K562 (cell line): ENCODE measurements around the gene ZNF791. TPM values are rescaled to one million over a fixed set of nuclear protein-coding genes. Genes with fewer than 3 reads are reported as not detected.

Experiments used
- ATAC-seq: fragments of 200-7000 bp; cut with Tn5 transposase; 3 replicates; pipeline ENCODE4 v1.9.1; 2020; ENCODE audit warnings: moderate library complexity
- BruUV-seq: library from RNA; stranded (reverse); fragments of 400-500 nt; replicated peaks from 2 replicates; lab custom pipeline; 2021; lab: Mats Ljungman, UMichigan
- CTCF ChIA-PET: fragments of 300-600 bp; formaldehyde crosslinking; extraction: SDS; loops from one replicate; lab custom pipeline; 2021; ENCODE audit warnings: low intra/inter-chr PET ratio; lab: Yijun Ruan, JAX
- POLR2A ChIA-PET: fragments of 300-600, 350-650 bp; sonication (Branson Sonifier 250); formaldehyde crosslinking; extraction: SDS; loops from one replicate; lab custom pipeline; 2021; ENCODE audit warnings: antibody characterized with exemption, inconsistent platforms; lab: Yijun Ruan, JAX
- DNase-seq, 4 experiments: peaks; one replicate each; pipeline versions ENCODE4 v3.0.0 to v3.0.0-alpha.2; 2011 to 2018; ENCODE audit warnings: low spot score in 3 of 4, mixed read lengths in 3 of 4; ENCODE audit errors: extremely low read depth in 1 of 4
- FAIRE-seq: peaks from 2 replicates; lab custom pipeline; 2011; peaks lifted over from hg19 to GRCh38; lab: Jason Lieb, UNC
- H2AFZ ChIP-seq: 2 replicates; pipeline ENCODE4 v1.6.0; 2011; ENCODE audit warnings: low read depth, low read length, control low read depth, inconsistent platforms
- H3K27ac ChIP-seq: fragments of 200-600 bp; 3 replicates; pipeline ENCODE4 v1.8.0; 2011; ENCODE audit warnings: low read depth, mild to moderate bottlenecking, control low read depth, inconsistent platforms, low read length, moderate library complexity, mixed read lengths; ENCODE audit errors: extremely low read depth
- H3K27me3 ChIP-seq, 2 experiments: fragments of 300-600 bp in 1 of 2; 2 replicates in 1 of 2; 3 replicates in 1 of 2; pipeline versions ENCODE4 v1.6.0 to v1.8.0; 2011; ENCODE audit warnings: inconsistent platforms in 2 of 2, low read length in 2 of 2, mild to moderate bottlenecking in 1 of 2, mixed read lengths in 1 of 2, moderate library complexity in 1 of 2; ENCODE audit not compliant: control insufficient read depth in 2 of 2, insufficient read depth in 2 of 2
- H3K36me3 ChIP-seq: fragments of 300-600 bp; 3 replicates; pipeline ENCODE4 v1.8.0; 2011; ENCODE audit warnings: mild to moderate bottlenecking, low read length, inconsistent platforms; ENCODE audit not compliant: control insufficient read depth, insufficient read depth
- H3K4me1 ChIP-seq, 2 experiments: fragments of 200-600 bp in 1 of 2; replicated peaks in 1 of 2; 2 replicates in 1 of 2; 3 replicates in 1 of 2; pipeline versions ENCODE4 v1.5.1 to v1.8.0; 2011; ENCODE audit warnings: inconsistent platforms in 2 of 2, low read length in 2 of 2, mild to moderate bottlenecking in 1 of 2, mixed read lengths in 1 of 2, moderate library complexity in 1 of 2; ENCODE audit not compliant: control insufficient read depth in 2 of 2, insufficient read depth in 2 of 2
- H3K4me2 ChIP-seq: 2 replicates; pipeline ENCODE4 v1.6.1; 2011; ENCODE audit warnings: low read length, control low read depth, inconsistent platforms, mixed read lengths; ENCODE audit not compliant: insufficient read depth
- H3K4me3 ChIP-seq: fragments of 200-600 bp; sonication (generic), shearing (Covaris generic); 2 replicates; pipeline ENCODE4 v1.5.1; 2016; ENCODE audit warnings: control low read depth, inconsistent platforms
- H3K79me2 ChIP-seq: fragments of 200-600 bp; 3 replicates; pipeline ENCODE4 v1.8.0; 2011; ENCODE audit warnings: low read length, inconsistent platforms; ENCODE audit not compliant: control insufficient read depth, insufficient read depth
- H3K9ac ChIP-seq, 2 experiments: 2 replicates each; pipeline versions ENCODE4 v1.6.0 to v1.6.1; 2011; ENCODE audit warnings: low read depth in 2 of 2, low read length in 2 of 2, control low read depth in 1 of 2, inconsistent platforms in 1 of 2, mild to moderate bottlenecking in 1 of 2, mixed read lengths in 1 of 2; ENCODE audit not compliant: insufficient read depth in 1 of 2
- H3K9me1 ChIP-seq: one replicate; pipeline ENCODE4 v1.6.0; 2011; ENCODE audit warnings: inconsistent platforms, mild to moderate bottlenecking, low read length, moderate library complexity; ENCODE audit not compliant: control insufficient read depth, insufficient read depth
- H3K9me3 ChIP-seq: replicated peaks from 2 replicates; pipeline ENCODE4 v1.5.1; 2011; ENCODE audit warnings: low read depth, low read length, inconsistent platforms; ENCODE audit not compliant: control insufficient read depth, insufficient read depth
- H4K20me1 ChIP-seq: replicated peaks from 2 replicates; pipeline ENCODE4 v1.6.1; 2011; ENCODE audit warnings: low read length, inconsistent platforms, mixed read lengths; ENCODE audit not compliant: control insufficient read depth, insufficient read depth
- KAT2B ChIP-seq: IDR thresholded peaks from one replicate; pipeline ENCODE4 v1.6.1; 2012; ENCODE audit warnings: low read depth, mild to moderate bottlenecking, control low read depth, inconsistent platforms, low read length, moderate library complexity
- YY1 ChIP-seq, 3 experiments: IDR thresholded peaks; 2 replicates each; pipeline ENCODE4 v1.6.1; 2011; ENCODE audit warnings: low read length in 2 of 3, mild to moderate bottlenecking in 2 of 3, moderate library complexity in 2 of 3, borderline replicate concordance in 1 of 3, control low read depth in 1 of 3, low read depth in 1 of 3; ENCODE audit not compliant: insufficient read depth in 3 of 3, insufficient replicate concordance in 2 of 3, control insufficient read depth in 1 of 3, insufficient read length in 1 of 3; ENCODE audit errors: extremely low read depth in 1 of 3
- ZBTB17 ChIP-seq: fragments of 450-650 bp; formaldehyde crosslinking; IDR thresholded peaks from 2 replicates; pipeline ENCODE4 v1.4.0; 2020; ENCODE audit warnings: mild to moderate bottlenecking
- ZKSCAN8 ChIP-seq: fragments of 200-800 bp; sonication (Bioruptor generic); IDR thresholded peaks from 2 replicates; pipeline ENCODE4 v1.6.1; 2016; ENCODE audit warnings: missing genetic modification characterization, missing compliant biosample characterization
- WGBS: fragments of 100-300 bp; shearing (Covaris generic); methylation state at CpG from one replicate; pipeline ENCODE4 v1.1.6; 2016; ENCODE audit warnings: low coverage, mixed read lengths; ENCODE audit not compliant: insufficient coverage; ENCODE audit errors: missing lambda C conversion rate; 5-methylcytosine and 5-hydroxymethylcytosine counted together
- in situ Hi-C: fragments of 300-500 bp; cut with MboI; formaldehyde crosslinking; loops from 4 replicates; pipeline ENCODE4 v1.15.0; 2018; ENCODE audit warnings: inconsistent platforms, mixed read lengths
- intact Hi-C: fragments of 100-400 bp; cut with micrococcal nuclease; formaldehyde crosslinking; loops from 2 replicates; pipeline ENCODE4 v1.14.2; 2022
- polyA plus RNA-seq, 8 experiments: library from polyadenylated mRNA; depleted of rRNA in 4 of 8; stranded (reverse) in 5 of 8; unstranded in 3 of 8; fragments of >200 nt; fragmentation: Nextera tagmentation in 2 of 8; fragmentation: Illumina TruSeq in 1 of 8; extraction: Ambion mirVana in 2 of 8; extraction: Trizol in 1 of 8; gene quantifications; 2 replicates each; pipeline versions ENCODE4 v1.2.1 to v1.2.3, GENCODE V29; 2011 to 2014; ENCODE audit warnings: inconsistent platforms in 1 of 8, missing spikeins in 1 of 8
- total RNA-seq, 7 experiments: library from RNA; depleted of rRNA in 6 of 7; stranded (reverse); fragments of >200 nt in 6 of 7; fragmentation: Illumina TruSeq in 2 of 7; extraction: Trizol in 2 of 7; gene quantifications; 2 replicates each; pipeline versions ENCODE4 v1.2.1 to v1.2.3, GENCODE V29; 2011 to 2021; ENCODE audit warnings: low replicate concordance in 1 of 7
- TF ChIP-seq, protein P1 (sequence below): fragments of 450-650 bp; formaldehyde crosslinking; IDR thresholded peaks from 2 replicates; pipeline ENCODE4 v1.4.0; 2020; ENCODE audit warnings: mild to moderate bottlenecking, moderate library complexity
- TF ChIP-seq, protein P2 (sequence below): sonication (generic); formaldehyde crosslinking; IDR thresholded peaks from 2 replicates; pipeline ENCODE4 v1.8.1; 2023; ENCODE audit warnings: mild to moderate bottlenecking, missing genetic modification reagents
- TF ChIP-seq, protein P3 (sequence below), 2 experiments: fragments of 250-450 bp in 1 of 2; fragments of 450-650 bp in 1 of 2; sonication (Bioruptor Pico) in 1 of 2; IDR thresholded peaks; 2 replicates each; pipeline versions ENCODE4 v1.6.1 to v1.8.0; 2016 to 2021; ENCODE audit warnings: mild to moderate bottlenecking in 2 of 2, moderate library complexity in 2 of 2, missing compliant biosample characterization in 1 of 2, missing genetic modification characterization in 1 of 2

ZNF791 gene
- total and polyA plus RNA-seq, 9 of the 15 experiments (the other 6 are each of a cell fraction or from before 2014, with no cell fraction given), result 7.8 to 22.7 (median 13.1) TPM

- TF ChIP-seq, protein P1, sequence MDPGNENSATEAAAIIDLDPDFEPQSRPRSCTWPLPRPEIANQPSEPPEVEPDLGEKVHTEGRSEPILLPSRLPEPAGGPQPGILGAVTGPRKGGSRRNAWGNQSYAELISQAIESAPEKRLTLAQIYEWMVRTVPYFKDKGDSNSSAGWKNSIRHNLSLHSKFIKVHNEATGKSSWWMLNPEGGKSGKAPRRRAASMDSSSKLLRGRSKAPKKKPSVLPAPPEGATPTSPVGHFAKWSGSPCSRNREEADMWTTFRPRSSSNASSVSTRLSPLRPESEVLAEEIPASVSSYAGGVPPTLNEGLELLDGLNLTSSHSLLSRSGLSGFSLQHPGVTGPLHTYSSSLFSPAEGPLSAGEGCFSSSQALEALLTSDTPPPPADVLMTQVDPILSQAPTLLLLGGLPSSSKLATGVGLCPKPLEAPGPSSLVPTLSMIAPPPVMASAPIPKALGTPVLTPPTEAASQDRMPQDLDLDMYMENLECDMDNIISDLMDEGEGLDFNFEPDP (CRISPR knock-in tag), result no peak
These were observed 36.9 kb downstream of the ZNF791 start (continued) for GRCh38 chr19:12647490-12648071.

DNA sequence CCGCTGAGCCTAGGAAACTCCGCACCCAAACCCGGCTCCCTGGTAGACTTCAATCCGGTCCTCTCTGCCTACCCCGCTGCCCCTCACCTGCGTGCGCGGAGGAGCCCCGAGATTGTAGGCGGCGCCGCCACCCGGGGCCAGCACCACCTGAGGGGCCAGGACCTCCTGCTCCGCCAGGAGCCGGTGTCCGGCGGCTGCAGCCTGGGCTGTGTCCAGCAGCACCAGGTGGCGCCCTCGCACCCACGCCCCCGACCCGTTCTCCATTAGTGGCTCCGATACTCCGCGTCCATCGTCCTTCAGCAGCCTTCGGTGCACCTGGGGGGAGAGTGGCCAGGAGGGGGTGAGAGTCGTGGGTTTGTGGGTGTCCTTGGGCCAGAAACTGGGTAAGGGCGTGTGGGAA is 37.4 kb downstream of the ZNF791 start:
- intact Hi-C loops, result no loop called here
- CTCF ChIA-PET, result no interaction called here
- TF ChIP-seq YY1 (IDR thresholded peaks at IDR 0.05; ENCODE audit: borderline replicate concordance in 1 of 3, control insufficient read depth in 1 of 3, extremely low read depth in 1 of 3, insufficient read depth in 3 of 3, insufficient read length in 1 of 3, insufficient replicate concordance in 2 of 3, low read depth in 1 of 3, low read length in 2 of 3) (peak in 1 of 3 experiments; percentile 19), ZBTB17 (CRISPR knock-in tag) (no peak), ZKSCAN8 (CRISPR knock-in tag) (no peak), KAT2B (no peak)
- TF ChIP-seq, protein P2, sequence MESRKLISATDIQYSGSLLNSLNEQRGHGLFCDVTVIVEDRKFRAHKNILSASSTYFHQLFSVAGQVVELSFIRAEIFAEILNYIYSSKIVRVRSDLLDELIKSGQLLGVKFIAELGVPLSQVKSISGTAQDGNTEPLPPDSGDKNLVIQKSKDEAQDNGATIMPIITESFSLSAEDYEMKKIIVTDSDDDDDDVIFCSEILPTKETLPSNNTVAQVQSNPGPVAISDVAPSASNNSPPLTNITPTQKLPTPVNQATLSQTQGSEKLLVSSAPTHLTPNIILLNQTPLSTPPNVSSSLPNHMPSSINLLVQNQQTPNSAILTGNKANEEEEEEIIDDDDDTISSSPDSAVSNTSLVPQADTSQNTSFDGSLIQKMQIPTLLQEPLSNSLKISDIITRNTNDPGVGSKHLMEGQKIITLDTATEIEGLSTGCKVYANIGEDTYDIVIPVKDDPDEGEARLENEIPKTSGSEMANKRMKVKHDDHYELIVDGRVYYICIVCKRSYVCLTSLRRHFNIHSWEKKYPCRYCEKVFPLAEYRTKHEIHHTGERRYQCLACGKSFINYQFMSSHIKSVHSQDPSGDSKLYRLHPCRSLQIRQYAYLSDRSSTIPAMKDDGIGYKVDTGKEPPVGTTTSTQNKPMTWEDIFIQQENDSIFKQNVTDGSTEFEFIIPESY, result peak; percentile 78; the same call in 1 of the 2 replicates
- TF ChIP-seq, protein P3, sequence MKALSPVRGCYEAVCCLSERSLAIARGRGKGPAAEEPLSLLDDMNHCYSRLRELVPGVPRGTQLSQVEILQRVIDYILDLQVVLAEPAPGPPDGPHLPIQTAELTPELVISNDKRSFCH (CRISPR knock-in tag; IDR thresholded peaks at IDR 0.05), result no peak
- TF ChIP-seq, protein P3 (tag; IDR thresholded peaks at IDR 0.05), result no peak

More for the DNA sequence above, 37.4 kb downstream of the ZNF791 start:
- BruUV-seq, result no TSS peak
- FAIRE-seq, result no peak
- peak; percentile 80 for ATAC-seq
- Histone ChIP-seq H2AFZ (peak overlapping the region; percentile 66), H3K4me3 (peak overlapping the region; percentile 48), H3K4me1 (peaks cover 4 to 27% of the 10 kb centered on the region in 2 experiments; a peak in 4 of 5 replicates), H3K27ac (no peak overlapping the region; the same call in 2 of the 3 replicates), H3K79me2 (no peaks in the 10 kb centered on the region), H3K36me3 (no peaks in the 10 kb centered on the region; the same call in 2 of the 3 replicates), H3K27me3 (no peaks in the 10 kb centered on the region), H4K20me1 (no peaks in the 10 kb centered on the region), H3K9me3 (no peaks in the 10 kb centered on the region), H3K4me2 (peak overlapping the region; percentile 71), H3K9me1 (no peaks in the 10 kb centered on the region), H3K9ac (peak overlapping the region in 1 of 2 experiments; percentile 41; a peak in 2 of 4 replicates)
- in situ Hi-C loops, result no loop called here
- WGBS, result 53% methylated on average over 17 of the region's 29 CpGs
- POLR2A ChIA-PET, result no interaction called here
- peak; percentile 53 to 55 (median 54) for DNase-seq
